Measurements from ENCODE around the gene DLEC1. TPM values are rescaled to one million over a fixed set of nuclear protein-coding genes. Genes with fewer than 3 reads are reported as not detected.

DLEC1 gene
- total and polyA plus RNA-seq, 9 of the 15 experiments (the other 6 are each of a cell fraction or from before 2014, with no cell fraction given): 0.07 to 0.08 TPM; not detected in 7

DNA sequence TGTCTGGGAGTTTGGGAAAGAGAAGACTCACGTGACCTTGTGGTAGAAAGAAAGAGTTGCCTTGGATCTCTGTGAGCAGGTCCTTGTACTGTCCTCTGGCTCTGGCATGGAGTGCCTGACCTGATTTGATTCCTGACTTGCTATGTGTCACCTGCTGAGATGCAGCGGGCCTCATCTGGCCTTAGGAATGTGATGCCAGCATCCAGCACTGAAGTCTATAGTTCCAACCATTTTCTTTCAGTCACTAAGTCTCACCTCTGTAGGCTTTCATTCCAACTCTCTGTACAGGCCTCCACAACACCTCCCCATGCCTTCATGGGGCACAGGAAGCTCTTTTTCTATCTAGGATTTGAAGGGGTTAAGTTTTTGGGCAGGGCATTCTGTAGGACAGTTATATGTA is 114.2 kb downstream of the DLEC1 start:
- in situ Hi-C loops (cut with MboI) (no loop called here), intact Hi-C loops (cut with micrococcal nuclease) (no loop called here)
- FAIRE-seq (no peak), ATAC-seq (no peak), DNase-seq (ENCODE audit: extremely low read depth in 1 of 4, low spot score in 3 of 4) (no peak)
- H3K79me2 ChIP-seq (ENCODE audit: control insufficient read depth, insufficient read depth, low read length): no peaks in the 10 kb centered on the region
- H3K27ac ChIP-seq (ENCODE audit: extremely low read depth, low read depth, low read length): no peak overlapping the region
- BruUV-seq (replicated peaks): no TSS peak
- H3K4me3 ChIP-seq: no peak overlapping the region
- CTCF ChIA-PET (ENCODE audit: low intra/inter-chr PET ratio): no interaction called here
- POLR2A ChIA-PET: interaction anchor here (3.1 to 4.3 kb wide), 2 partner anchors 11 to 12 kb away, joined by 14 to 29 read pairs; partner anchors contain the start of gene OXSR1
- H3K36me3 ChIP-seq (ENCODE audit: control insufficient read depth, insufficient read depth, low read length): no peaks in the 10 kb centered on the region
- no peak overlapping the region for H3K4me2 ChIP-seq (ENCODE audit: insufficient read depth, low read length)
- H3K9me3 ChIP-seq (replicated peaks; ENCODE audit: control insufficient read depth, insufficient read depth, low read depth, low read length): no peaks in the 10 kb centered on the region
- H3K9me1 ChIP-seq (ENCODE audit: control insufficient read depth, insufficient read depth, low read length): no peaks in the 10 kb centered on the region
- TF ChIP-seq CEBPG (CRISPR knock-in tag; IDR thresholded peaks at IDR 0.05) (no peak), CEBPG (tag; conservative IDR thresholded peaks at IDR 0.05 in 1 of 2, IDR thresholded peaks at IDR 0.05 in 1 of 2) (no peak), SRSF9 (IDR thresholded peaks at IDR 0.05; ENCODE audit: borderline replicate concordance, low read depth, low read length) (no peak)
- TF ChIP-seq, protein P1, sequence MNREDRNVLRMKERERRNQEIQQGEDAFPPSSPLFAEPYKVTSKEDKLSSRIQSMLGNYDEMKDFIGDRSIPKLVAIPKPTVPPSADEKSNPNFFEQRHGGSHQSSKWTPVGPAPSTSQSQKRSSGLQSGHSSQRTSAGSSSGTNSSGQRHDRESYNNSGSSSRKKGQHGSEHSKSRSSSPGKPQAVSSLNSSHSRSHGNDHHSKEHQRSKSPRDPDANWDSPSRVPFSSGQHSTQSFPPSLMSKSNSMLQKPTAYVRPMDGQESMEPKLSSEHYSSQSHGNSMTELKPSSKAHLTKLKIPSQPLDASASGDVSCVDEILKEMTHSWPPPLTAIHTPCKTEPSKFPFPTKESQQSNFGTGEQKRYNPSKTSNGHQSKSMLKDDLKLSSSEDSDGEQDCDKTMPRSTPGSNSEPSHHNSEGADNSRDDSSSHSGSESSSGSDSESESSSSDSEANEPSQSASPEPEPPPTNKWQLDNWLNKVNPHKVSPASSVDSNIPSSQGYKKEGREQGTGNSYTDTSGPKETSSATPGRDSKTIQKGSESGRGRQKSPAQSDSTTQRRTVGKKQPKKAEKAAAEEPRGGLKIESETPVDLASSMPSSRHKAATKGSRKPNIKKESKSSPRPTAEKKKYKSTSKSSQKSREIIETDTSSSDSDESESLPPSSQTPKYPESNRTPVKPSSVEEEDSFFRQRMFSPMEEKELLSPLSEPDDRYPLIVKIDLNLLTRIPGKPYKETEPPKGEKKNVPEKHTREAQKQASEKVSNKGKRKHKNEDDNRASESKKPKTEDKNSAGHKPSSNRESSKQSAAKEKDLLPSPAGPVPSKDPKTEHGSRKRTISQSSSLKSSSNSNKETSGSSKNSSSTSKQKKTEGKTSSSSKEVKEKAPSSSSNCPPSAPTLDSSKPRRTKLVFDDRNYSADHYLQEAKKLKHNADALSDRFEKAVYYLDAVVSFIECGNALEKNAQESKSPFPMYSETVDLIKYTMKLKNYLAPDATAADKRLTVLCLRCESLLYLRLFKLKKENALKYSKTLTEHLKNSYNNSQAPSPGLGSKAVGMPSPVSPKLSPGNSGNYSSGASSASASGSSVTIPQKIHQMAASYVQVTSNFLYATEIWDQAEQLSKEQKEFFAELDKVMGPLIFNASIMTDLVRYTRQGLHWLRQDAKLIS (CRISPR knock-in tag; IDR thresholded peaks at IDR 0.05): no peak
- 62% methylated on average over 2 of the region's 2 CpGs for WGBS (ENCODE audit: insufficient coverage, low coverage, missing lambda C conversion rate)
- no peak overlapping the region for H3K9ac ChIP-seq (ENCODE audit: insufficient read depth in 1 of 2, low read depth in 2 of 2, low read length in 2 of 2)
- H3K4me1 ChIP-seq (replicated peaks in 1 of 2; ENCODE audit: control insufficient read depth in 2 of 2, insufficient read depth in 2 of 2, low read length in 2 of 2): peaks cover 9 to 32% of the 10 kb centered on the region in 2 experiments
- no peak overlapping the region for H2AFZ ChIP-seq (ENCODE audit: low read depth, low read length)
- H3K27me3 ChIP-seq (ENCODE audit: control insufficient read depth in 2 of 2, insufficient read depth in 2 of 2, low read length in 2 of 2): no peaks in the 10 kb centered on the region
- H4K20me1 ChIP-seq (replicated peaks; ENCODE audit: control insufficient read depth, insufficient read depth, low read length): no peaks in the 10 kb centered on the region
